OCI-LY7 (cell line): ENCODE measurements around the gene BRI3.

Experiments
- CTCF ChIP-seq: fragments of 200-600 bp; sonication (generic); conservative IDR thresholded peaks from 2 replicates; pipeline ENCODE4 v1.5.1; 2014; ENCODE audit warnings: mild to moderate bottlenecking, antibody characterized with exemption, low read length, moderate library complexity, mixed read lengths
- EZH2phosphoT487 ChIP-seq: fragments of 200-600 bp; sonication (generic); IDR thresholded peaks from 2 replicates; pipeline ENCODE4 v1.6.1; 2018; ENCODE audit warnings: low read depth, borderline replicate concordance, mild to moderate bottlenecking, mixed run types, antibody characterized with exemption, low read length, moderate library complexity, mixed read lengths

- no peak for TF ChIP-seq CTCF
- TF ChIP-seq EZH2phosphoT487, result no peak
Measured at GRCh38 chr7:98295467-98296192, 14.1 kb downstream of the BRI3 start.
